Trophoblast cell (in vitro differentiated cells and primary cell): Measurements from ENCODE around the gene MLF2.

Source experiments
- DNase-seq, 2 donors: peaks; one replicate each; pipeline ENCODE4 v3.0.0-alpha.2; 2016
- H2AFZ ChIP-seq: 2 replicates; pipeline ENCODE4 v1.6.1; 2013; ENCODE audit warnings: low read length, moderate library complexity, mild to moderate bottlenecking; ENCODE audit not compliant: insufficient read depth, poor library complexity
- H2AK5ac ChIP-seq: 2 replicates; pipeline ENCODE4 v1.6.1; 2013; ENCODE audit warnings: mild to moderate bottlenecking, low read length
- H2BK120ac ChIP-seq: 2 replicates; pipeline ENCODE4 v1.6.1; 2013; ENCODE audit warnings: low read length, mild to moderate bottlenecking, moderate library complexity; ENCODE audit not compliant: insufficient read depth, poor library complexity
- H2BK12ac ChIP-seq: 2 replicates; pipeline ENCODE4 v1.6.1; 2013; ENCODE audit warnings: mild to moderate bottlenecking, low read length, moderate library complexity
- H2BK5ac ChIP-seq: 2 replicates; pipeline ENCODE4 v1.6.1; 2013; ENCODE audit warnings: low read length, low read depth, moderate library complexity, mild to moderate bottlenecking; ENCODE audit not compliant: poor library complexity
- H3K14ac ChIP-seq: 2 replicates; pipeline ENCODE4 v1.6.1; 2013; ENCODE audit warnings: mild to moderate bottlenecking, low read length
- H3K18ac ChIP-seq: 2 replicates; pipeline ENCODE4 v1.6.1; 2013; ENCODE audit warnings: mild to moderate bottlenecking, low read length
- H3K23ac ChIP-seq: 2 replicates; pipeline ENCODE4 v1.6.1; 2013; ENCODE audit warnings: low read length
- H3K27ac ChIP-seq: 2 replicates; pipeline ENCODE4 v1.5.1; 2013; ENCODE audit warnings: low read depth, mild to moderate bottlenecking, inconsistent platforms, low read length, moderate library complexity
- H3K27me3 ChIP-seq: 2 replicates; pipeline ENCODE4 v1.6.1; 2013; ENCODE audit warnings: inconsistent platforms, mild to moderate bottlenecking, low read length, moderate library complexity; ENCODE audit not compliant: insufficient read depth
- H3K36me3 ChIP-seq, 2 experiments: 1 replicate in 1 of 2; 2 replicates in 1 of 2; pipeline ENCODE4 v1.6.1; 2013; ENCODE audit warnings: low read length in 2 of 2, mild to moderate bottlenecking in 2 of 2, moderate library complexity in 1 of 2; ENCODE audit not compliant: insufficient read depth in 2 of 2, control insufficient read depth in 1 of 2
- H3K4ac ChIP-seq: 2 replicates; pipeline ENCODE4 v1.6.1; 2013; ENCODE audit warnings: low read depth, mild to moderate bottlenecking, low read length, moderate library complexity
- H3K4me1 ChIP-seq, 2 experiments: 1 replicate in 1 of 2; 2 replicates in 1 of 2; pipeline ENCODE4 v1.6.1; 2013; ENCODE audit warnings: low read length in 2 of 2, mild to moderate bottlenecking in 2 of 2, moderate library complexity in 1 of 2; ENCODE audit not compliant: insufficient read depth in 2 of 2, control insufficient read depth in 1 of 2
- H3K4me2 ChIP-seq: 2 replicates; pipeline ENCODE4 v1.6.1; 2013; ENCODE audit warnings: inconsistent platforms, mild to moderate bottlenecking, low read length, moderate library complexity
- H3K4me3 ChIP-seq: 2 replicates; pipeline ENCODE4 v1.5.1; 2013; ENCODE audit warnings: mild to moderate bottlenecking, low read depth, low read length, inconsistent platforms
- H3K79me1 ChIP-seq: one replicate; pipeline ENCODE4 v1.6.1; 2013; ENCODE audit warnings: low read length
- H3K79me2 ChIP-seq: 2 replicates; pipeline ENCODE4 v1.6.1; 2013; ENCODE audit warnings: low read length, mild to moderate bottlenecking; ENCODE audit not compliant: control insufficient read depth, insufficient read depth, poor library complexity
- H3K9ac ChIP-seq: 2 replicates; pipeline ENCODE4 v1.6.1; 2013; ENCODE audit warnings: mild to moderate bottlenecking, low read length
- H3K9me3 ChIP-seq: 2 replicates; pipeline ENCODE4 v1.6.1; 2013; ENCODE audit warnings: low read depth, mild to moderate bottlenecking, control low read depth, inconsistent platforms, low read length; ENCODE audit not compliant: insufficient read depth
- H4K12ac ChIP-seq: 2 replicates; pipeline ENCODE4 v1.6.1; 2013; ENCODE audit warnings: low read depth, mild to moderate bottlenecking, low read length, moderate library complexity
- H4K8ac ChIP-seq: 2 replicates; pipeline ENCODE4 v1.6.1; 2013; ENCODE audit warnings: low read depth, mild to moderate bottlenecking, low read length, moderate library complexity
- H4K91ac ChIP-seq: one replicate; pipeline ENCODE4 v1.6.1; 2013; ENCODE audit warnings: low read depth, mild to moderate bottlenecking, low read length, moderate library complexity
- WGBS: extraction: QIAGEN DNeasy Blood & Tissue Kit; methylation state at CpG from one replicate; pipeline ENCODE4 v1.1.7; 2013; ENCODE audit warnings: missing lambda C conversion rate; ENCODE audit not compliant: insufficient read length, insufficient coverage; ENCODE audit errors: extremely low coverage; 5-methylcytosine and 5-hydroxymethylcytosine counted together

Gene MLF2

GRCh38 chr12:6783828-6784227 is 30.9 kb upstream of the MLF2 start:
- Histone ChIP-seq H3K23ac (no peak overlapping the region), H2BK12ac (no peak overlapping the region), H3K27me3 (no peaks in the 10 kb centered on the region), H3K79me1 (no peaks in the 10 kb centered on the region), H3K27ac (no peak overlapping the region), H2AFZ (no peak overlapping the region), H3K4me1 (no peaks in the 10 kb centered on the region), H2BK120ac (no peak overlapping the region), H3K4me2 (no peak overlapping the region), H4K91ac (no peak overlapping the region), H3K36me3 (no peaks in the 10 kb centered on the region), H3K18ac (no peak overlapping the region), H3K79me2 (no peaks in the 10 kb centered on the region), H2AK5ac (no peak overlapping the region), H3K4me3 (no peak overlapping the region), H3K14ac (no peak overlapping the region), H4K8ac (no peak overlapping the region), H3K9ac (no peak overlapping the region), H3K9me3 (no peaks in the 10 kb centered on the region), H4K12ac (no peak overlapping the region), H2BK5ac (no peak overlapping the region), H3K4ac (no peak overlapping the region)
- no peak for DNase-seq
- WGBS, result no CpG with 5 or more reads among the region's 9 CpGs

DNA sequence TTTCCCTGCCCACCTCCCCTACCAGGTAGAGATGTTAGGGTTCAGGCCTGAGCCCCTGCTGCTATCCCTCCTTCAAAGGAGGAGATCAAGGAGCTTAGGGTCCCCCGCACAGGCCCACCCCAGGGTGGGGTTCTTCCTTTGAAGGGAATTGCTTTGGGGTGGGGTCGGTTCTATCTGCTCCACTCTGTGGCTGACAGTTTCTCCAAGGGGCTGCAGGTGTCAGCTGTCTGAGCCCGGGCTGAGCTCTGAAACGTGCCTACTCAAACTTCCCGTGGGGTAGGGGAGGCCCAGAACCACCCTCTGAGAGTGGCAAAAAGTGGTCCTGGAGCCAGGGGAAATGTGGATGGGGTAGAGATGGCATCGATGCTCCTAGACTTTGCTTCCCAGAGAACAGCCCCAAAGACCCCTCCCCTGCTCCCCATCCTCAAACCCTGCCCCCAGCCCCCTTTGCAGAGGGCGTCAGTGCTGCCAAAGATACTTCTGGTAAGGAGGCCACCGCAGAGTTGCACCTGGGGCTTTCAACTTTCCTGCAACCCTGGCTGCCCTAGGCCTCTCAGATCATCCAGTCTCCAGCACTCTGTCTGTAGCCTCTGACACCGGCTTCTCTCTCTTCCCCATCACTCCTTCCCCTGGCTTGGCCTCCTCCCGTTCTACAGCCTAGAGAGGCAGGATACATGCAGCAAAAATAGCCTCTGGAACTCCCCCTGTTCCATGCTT is 30.1 kb upstream of the MLF2 start:
- Histone ChIP-seq H2AFZ (no peak overlapping the region), H3K4ac (no peak overlapping the region), H3K79me2 (no peaks in the 10 kb centered on the region), H3K4me1 (peaks cover 5% of the 10 kb centered on the region in 2 experiments), H2BK12ac (no peak overlapping the region), H4K12ac (no peak overlapping the region), H4K8ac (no peak overlapping the region), H3K36me3 (no peaks in the 10 kb centered on the region), H3K27me3 (no peaks in the 10 kb centered on the region), H3K14ac (no peak overlapping the region), H3K79me1 (no peaks in the 10 kb centered on the region), H2AK5ac (no peak overlapping the region), H3K27ac (no peak overlapping the region), H3K9ac (no peak overlapping the region), H3K23ac (no peak overlapping the region), H3K4me3 (no peak overlapping the region), H2BK120ac (no peak overlapping the region), H3K9me3 (no peaks in the 10 kb centered on the region), H2BK5ac (no peak overlapping the region), H3K18ac (no peak overlapping the region), H4K91ac (no peak overlapping the region), H3K4me2 (no peak overlapping the region)
- DNase-seq, result no peak
- no CpG with 5 or more reads among the region's 10 CpGs for WGBS

DNA sequence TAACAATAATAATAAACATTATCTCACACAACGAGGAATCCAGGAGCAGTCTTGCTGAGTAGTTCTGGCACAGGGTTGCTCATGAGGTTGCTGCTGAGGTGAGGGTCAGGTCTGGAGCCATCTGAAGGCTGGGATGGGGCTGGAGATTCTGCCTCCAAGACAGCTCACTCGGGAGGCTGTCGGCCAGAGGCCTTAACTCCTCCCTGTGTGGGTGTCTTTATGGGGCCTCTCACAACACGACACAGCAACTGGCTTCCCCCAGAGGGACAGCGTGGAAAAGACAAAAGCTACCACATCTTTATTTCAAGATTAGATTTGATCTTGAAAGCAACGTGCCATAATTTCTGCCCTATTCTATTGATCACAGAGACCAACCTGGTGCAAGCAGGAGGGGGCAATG is 29.2 kb upstream of the MLF2 start:
- no peak for DNase-seq
- no peak overlapping the region for H3K23ac ChIP-seq
- no peak overlapping the region for H3K4me2 ChIP-seq
- H3K4ac ChIP-seq, result no peak overlapping the region
- H4K12ac ChIP-seq, result no peak overlapping the region
- no peak overlapping the region for H3K9ac ChIP-seq
- no peak overlapping the region for H3K4me3 ChIP-seq
- no peak overlapping the region for H3K27ac ChIP-seq
- peaks cover 5% of the 10 kb centered on the region in 2 experiments for H3K4me1 ChIP-seq
- no peak overlapping the region for H2BK5ac ChIP-seq
- no peak overlapping the region for H4K91ac ChIP-seq
- whole genome bisulfite sequencing, result no CpG with 5 or more reads among the region's 6 CpGs
- no peak overlapping the region for H2BK120ac ChIP-seq
- H4K8ac ChIP-seq, result no peak overlapping the region
- H3K27me3 ChIP-seq, result peaks cover 3% of the 10 kb centered on the region
- no peak overlapping the region for H2AK5ac ChIP-seq
- no peak overlapping the region for H3K18ac ChIP-seq
- no peaks in the 10 kb centered on the region for H3K79me1 ChIP-seq
- no peak overlapping the region for H2BK12ac ChIP-seq
- no peaks in the 10 kb centered on the region for H3K79me2 ChIP-seq
- no peaks in the 10 kb centered on the region for H3K9me3 ChIP-seq
- no peaks in the 10 kb centered on the region for H3K36me3 ChIP-seq
- no peak overlapping the region for H3K14ac ChIP-seq
- H2AFZ ChIP-seq, result no peak overlapping the region

DNA sequence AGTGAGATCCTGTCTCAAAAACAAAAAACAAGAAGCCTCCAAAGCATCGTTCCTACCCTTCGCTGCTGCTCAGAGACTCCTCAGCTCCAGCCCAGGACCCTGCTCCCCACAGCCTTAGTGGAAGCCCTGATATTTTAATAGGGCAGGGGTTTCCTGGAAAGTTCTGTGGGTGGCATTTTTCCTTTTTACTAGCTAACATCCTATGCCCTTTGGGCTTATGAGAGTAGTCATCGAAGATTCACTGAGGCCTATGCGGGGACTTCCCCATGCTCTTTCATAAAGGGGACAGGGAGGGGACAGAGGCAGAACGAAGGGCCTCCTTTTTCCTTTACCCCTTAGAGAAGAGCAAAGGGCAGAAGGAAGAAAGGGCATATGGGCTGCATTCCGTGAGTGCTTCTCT is 27.6 kb upstream of the MLF2 start:
- H3K36me3 ChIP-seq, result no peaks in the 10 kb centered on the region
- H2BK5ac ChIP-seq, result no peak overlapping the region
- no peak overlapping the region for H2AK5ac ChIP-seq
- WGBS, result no CpG with 5 or more reads among the region's 6 CpGs
- no peaks in the 10 kb centered on the region for H3K79me1 ChIP-seq
- no peaks in the 10 kb centered on the region for H3K79me2 ChIP-seq
- no peak overlapping the region for H3K23ac ChIP-seq
- H2BK12ac ChIP-seq, result no peak overlapping the region
- DNase-seq, result no peak
- H4K8ac ChIP-seq, result no peak overlapping the region
- H3K9me3 ChIP-seq, result no peaks in the 10 kb centered on the region
- H3K4me2 ChIP-seq, result no peak overlapping the region
- no peak overlapping the region for H3K18ac ChIP-seq
- no peak overlapping the region for H4K91ac ChIP-seq
- no peak overlapping the region for H2AFZ ChIP-seq
- H3K4ac ChIP-seq, result no peak overlapping the region
- peaks cover 3% of the 10 kb centered on the region for H3K27me3 ChIP-seq
- H3K4me1 ChIP-seq, result peaks cover 5% of the 10 kb centered on the region in 2 experiments
- H2BK120ac ChIP-seq, result no peak overlapping the region
- H3K14ac ChIP-seq, result no peak overlapping the region
- H3K27ac ChIP-seq, result no peak overlapping the region
- no peak overlapping the region for H3K9ac ChIP-seq
- H4K12ac ChIP-seq, result no peak overlapping the region
- H3K4me3 ChIP-seq, result no peak overlapping the region
